OCI-LY3 (cell line): Measurements from ENCODE around the gene LHFPL6.

Experiments
- CTCF ChIP-seq: fragments of 200-600, 300-600 bp; sonication (generic); IDR thresholded peaks from 2 replicates; pipeline ENCODE4 v1.5.1; 2014; ENCODE audit warnings: antibody characterized with exemption, low read length, low read depth
- EZH2phosphoT487 ChIP-seq: fragments of 200-600 bp; shearing (Covaris generic); IDR thresholded peaks from 2 replicates; pipeline ENCODE4 v1.6.1; 2018; ENCODE audit warnings: antibody characterized with exemption, mixed run types, low read depth

GRCh38 chr13:39506559-39507390, 96.2 kb downstream of the LHFPL6 start:
- no peak for TF ChIP-seq CTCF
- no peak for TF ChIP-seq EZH2phosphoT487
